SJSA1 (cell line): Measurements from ENCODE around the gene PRKN. TPM values are rescaled to one million over a fixed set of nuclear protein-coding genes. Genes with fewer than 3 reads are reported as not detected.
A peak's percentile ranks its signal among the peaks of the same experiment; 100 is the strongest.

Experiments
- DNase-seq, 2 experiments: peaks; one replicate each; pipeline ENCODE4 v3.0.0-alpha.2; 2015 to 2020; ENCODE audit warnings: low spot score in 2 of 2, low read depth in 1 of 2
- H3K27ac ChIP-seq: fragments of 250-450 bp; sonication (Bioruptor Pico); 2 replicates; pipeline ENCODE4 v1.5.1; 2020; ENCODE audit warnings: mild to moderate bottlenecking, moderate library complexity
- H3K27me3 ChIP-seq: fragments of 250-450 bp; sonication (Bioruptor Pico); replicated peaks from 2 replicates; pipeline ENCODE4 v1.5.1; 2020; ENCODE audit warnings: mild to moderate bottlenecking, moderate library complexity
- H3K36me3 ChIP-seq: fragments of 250-450 bp; sonication (Bioruptor Pico); 2 replicates; pipeline ENCODE4 v1.5.1; 2020; ENCODE audit warnings: mild to moderate bottlenecking
- H3K4me1 ChIP-seq: fragments of 250-450 bp; sonication (Bioruptor Pico); replicated peaks from 2 replicates; pipeline ENCODE4 v1.6.1; 2021; ENCODE audit warnings: mild to moderate bottlenecking
- H3K4me3 ChIP-seq: fragments of 250-450 bp; sonication (Bioruptor Pico); 2 replicates; pipeline ENCODE4 v1.5.1; 2020; ENCODE audit warnings: mild to moderate bottlenecking
- H3K9me3 ChIP-seq: fragments of 250-450 bp; sonication (Bioruptor Pico); replicated peaks from 2 replicates; pipeline ENCODE4 v1.5.1; 2020; ENCODE audit warnings: mild to moderate bottlenecking
- total RNA-seq: library from RNA; depleted of rRNA; stranded (reverse); fragments of >200 nt; shearing (Covaris generic); gene quantifications from 2 replicates; pipeline ENCODE4 v1.2.3, GENCODE V29; 2014

The PRKN gene
- total RNA-seq, 1 experiment from 2014 or later = not detected

GRCh38 chr6:161542346-161542980 lies 1185.1 kb downstream of the PRKN start:
- H3K36me3 ChIP-seq = no peaks in the 10 kb centered on the region
- no peaks in the 10 kb centered on the region for H3K27me3 ChIP-seq
- H3K27ac ChIP-seq = no peak overlapping the region
- DNase-seq = peak in 1 of 2 experiments; percentile 27
- H3K4me3 ChIP-seq = no peak overlapping the region
- H3K9me3 ChIP-seq = no peaks in the 10 kb centered on the region
- peaks cover 54% of the 10 kb centered on the region for H3K4me1 ChIP-seq

- no peak overlapping the region for H3K4me3 ChIP-seq
- no peaks in the 10 kb centered on the region for H3K27me3 ChIP-seq
- no peaks in the 10 kb centered on the region for H3K36me3 ChIP-seq
- peaks cover 42% of the 10 kb centered on the region for H3K4me1 ChIP-seq
- no peaks in the 10 kb centered on the region for H3K9me3 ChIP-seq
- H3K27ac ChIP-seq = no peak overlapping the region
- DNase-seq = no peak
Observed at GRCh38 chr6:161540532-161540931, 1187.0 kb downstream of the PRKN start.

GRCh38 chr6:161536224-161536630 lies 1191.3 kb downstream of the PRKN start:
- Histone ChIP-seq H3K27ac (no peak overlapping the region), H3K4me1 (peaks cover 7% of the 10 kb centered on the region), H3K27me3 (no peaks in the 10 kb centered on the region), H3K4me3 (no peak overlapping the region), H3K9me3 (no peaks in the 10 kb centered on the region), H3K36me3 (no peaks in the 10 kb centered on the region)
- DNase-seq = no peak

- no peak overlapping the region for H3K4me3 ChIP-seq
- no peaks in the 10 kb centered on the region for H3K9me3 ChIP-seq
- no peak for DNase-seq
- H3K27ac ChIP-seq = no peak overlapping the region
- H3K4me1 ChIP-seq = peaks cover 7% of the 10 kb centered on the region
- H3K27me3 ChIP-seq = no peaks in the 10 kb centered on the region
- H3K36me3 ChIP-seq = no peaks in the 10 kb centered on the region
Observed at GRCh38 chr6:161534264-161534873, 1193.2 kb downstream of the PRKN start.

GRCh38 chr6:161533266-161533665 lies 1194.3 kb downstream of the PRKN start:
- Histone ChIP-seq H3K27me3 (no peaks in the 10 kb centered on the region), H3K4me3 (no peak overlapping the region), H3K9me3 (no peaks in the 10 kb centered on the region), H3K27ac (no peak overlapping the region), H3K4me1 (peaks cover 7% of the 10 kb centered on the region), H3K36me3 (no peaks in the 10 kb centered on the region)
- no peak for DNase-seq

- Histone ChIP-seq H3K27me3 (no peaks in the 10 kb centered on the region), H3K4me3 (no peak overlapping the region), H3K4me1 (peaks cover 7% of the 10 kb centered on the region), H3K9me3 (no peaks in the 10 kb centered on the region), H3K27ac (no peak overlapping the region), H3K36me3 (no peaks in the 10 kb centered on the region)
- no peak for DNase-seq
Observed at GRCh38 chr6:161532536-161532935, 1195.0 kb downstream of the PRKN start.

- H3K36me3 ChIP-seq = no peaks in the 10 kb centered on the region
- no peak for DNase-seq
- no peaks in the 10 kb centered on the region for H3K4me1 ChIP-seq
- H3K4me3 ChIP-seq = no peak overlapping the region
- H3K27ac ChIP-seq = no peak overlapping the region
- H3K9me3 ChIP-seq = no peaks in the 10 kb centered on the region
- H3K27me3 ChIP-seq = no peaks in the 10 kb centered on the region
Observed at GRCh38 chr6:161526794-161527193, 1200.8 kb downstream of the PRKN start.

- Histone ChIP-seq H3K4me1 (no peaks in the 10 kb centered on the region), H3K27me3 (no peaks in the 10 kb centered on the region), H3K27ac (no peak overlapping the region), H3K9me3 (no peaks in the 10 kb centered on the region), H3K36me3 (no peaks in the 10 kb centered on the region), H3K4me3 (no peak overlapping the region)
- DNase-seq = no peak
Observed at GRCh38 chr6:161523362-161523761, 1204.2 kb downstream of the PRKN start.

- no peaks in the 10 kb centered on the region for H3K27me3 ChIP-seq
- H3K4me1 ChIP-seq = no peaks in the 10 kb centered on the region
- H3K27ac ChIP-seq = no peak overlapping the region
- no peaks in the 10 kb centered on the region for H3K9me3 ChIP-seq
- DNase-seq = no peak
- no peaks in the 10 kb centered on the region for H3K36me3 ChIP-seq
- H3K4me3 ChIP-seq = no peak overlapping the region
Observed at GRCh38 chr6:161522276-161522675, 1205.3 kb downstream of the PRKN start.

- Histone ChIP-seq H3K9me3 (no peaks in the 10 kb centered on the region), H3K36me3 (no peaks in the 10 kb centered on the region)
Observed at GRCh38 chr6:161511447-161512095, 1216.0 kb downstream of the PRKN start.

GRCh38 chr6:161508341-161508740 lies 1219.2 kb downstream of the PRKN start:
- Histone ChIP-seq H3K9me3 (no peaks in the 10 kb centered on the region), H3K4me3 (no peak overlapping the region), H3K4me1 (no peaks in the 10 kb centered on the region), H3K27ac (no peak overlapping the region), H3K27me3 (no peaks in the 10 kb centered on the region), H3K36me3 (no peaks in the 10 kb centered on the region)
- no peak for DNase-seq

More at GRCh38 chr6:161511447-161512095, 1216.0 kb downstream of the PRKN start:
- DNase-seq = no peak
- Histone ChIP-seq H3K4me3 (no peak overlapping the region), H3K27ac (no peak overlapping the region), H3K27me3 (no peaks in the 10 kb centered on the region), H3K4me1 (peaks cover 6% of the 10 kb centered on the region; the same call in 1 of the 2 replicates)

- H3K27me3 ChIP-seq = no peaks in the 10 kb centered on the region
- DNase-seq = no peak
- H3K4me1 ChIP-seq = no peaks in the 10 kb centered on the region
- no peak overlapping the region for H3K27ac ChIP-seq
- H3K4me3 ChIP-seq = no peak overlapping the region
- H3K36me3 ChIP-seq = no peaks in the 10 kb centered on the region
- H3K9me3 ChIP-seq = no peaks in the 10 kb centered on the region
Observed at GRCh38 chr6:161507375-161507774, 1220.2 kb downstream of the PRKN start.

- Histone ChIP-seq H3K36me3 (no peaks in the 10 kb centered on the region), H3K4me3 (no peak overlapping the region), H3K27me3 (no peaks in the 10 kb centered on the region), H3K27ac (no peak overlapping the region), H3K9me3 (0 out of 2 replicates have a peak, but pooled peaks cover 2% of the 10 kb centered on the region), H3K4me1 (no peaks in the 10 kb centered on the region)
- DNase-seq = no peak
Observed at GRCh38 chr6:161503570-161503969, 1224.0 kb downstream of the PRKN start.

GRCh38 chr6:161498881-161499280 lies 1228.7 kb downstream of the PRKN start:
- no peak overlapping the region for H3K4me3 ChIP-seq
- 0 out of 2 replicates have a peak, but pooled peaks cover 3% of the 10 kb centered on the region for H3K9me3 ChIP-seq
- no peaks in the 10 kb centered on the region for H3K36me3 ChIP-seq
- DNase-seq = no peak
- H3K4me1 ChIP-seq = peaks cover 6% of the 10 kb centered on the region
- no peaks in the 10 kb centered on the region for H3K27me3 ChIP-seq
- no peak overlapping the region for H3K27ac ChIP-seq
